SK-N-SH (cell line): Measurements from ENCODE around the gene BTBD10.

Experiments
- SMC3 ChIP-seq: IDR thresholded peaks from 2 replicates; pipeline ENCODE4 v1.6.1; 2012; ENCODE audit warnings: low read depth, low read length, improper control_type of control experiment
- TCF12 ChIP-seq: IDR thresholded peaks from 2 replicates; pipeline ENCODE4 v1.4.0; 2012
- ZBTB33 ChIP-seq: IDR thresholded peaks from 2 replicates; pipeline ENCODE4 v1.4.0; 2012; ENCODE audit warnings: low read depth, borderline replicate concordance

DNA sequence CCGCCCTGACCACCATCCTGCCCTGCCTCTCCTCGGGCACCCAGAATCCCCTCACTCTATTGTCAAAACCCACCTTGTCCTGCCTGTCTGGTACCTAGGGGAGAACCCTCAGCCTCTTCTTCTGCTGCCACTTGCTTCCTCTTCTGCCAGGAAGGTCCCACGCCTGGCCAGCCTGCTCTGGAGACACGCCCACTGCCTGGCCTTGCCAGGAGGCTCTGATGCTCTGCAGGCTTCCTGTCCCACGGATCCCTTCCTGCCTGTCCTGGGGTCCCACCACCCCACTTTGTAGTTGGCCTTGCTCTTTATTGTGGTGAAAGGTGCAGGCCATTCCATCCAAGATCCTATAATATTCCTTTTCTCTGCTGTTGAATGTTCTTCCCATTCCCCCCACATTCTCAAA, 122.0 kb downstream of the BTBD10 start:
- no peak for TF ChIP-seq ZBTB33
- no peak for TF ChIP-seq SMC3
- TF ChIP-seq TCF12 = no peak
